A673 (cell line): ENCODE data around the gene RHOB. TPM values are rescaled to one million over a fixed set of nuclear protein-coding genes. Genes with fewer than 3 reads are reported as not detected.

ENCODE experiments used
- BruUV-seq: library from RNA; stranded (reverse); fragments of 400-500 nt; replicated peaks from 2 replicates; lab custom pipeline; 2021; lab: Mats Ljungman, UMichigan
- CTCF ChIA-PET: fragments of 300-600 bp; sonication (Branson Sonifier 250); formaldehyde crosslinking; loops from one replicate; lab custom pipeline; 2022; ENCODE audit warnings: antibody characterized with exemption; lab: Charles Lee
- POLR2A ChIA-PET: fragments of 300-600 bp; sonication (Branson Sonifier 250); formaldehyde crosslinking; loops from one replicate; lab custom pipeline; 2022; ENCODE audit warnings: antibody characterized with exemption; ENCODE audit not compliant: low non-redundant PET; lab: Charles Lee
- DNase-seq: peaks from one replicate; pipeline ENCODE4 v3.0.0-alpha.2; 2015; ENCODE audit warnings: low spot score
- H3K27ac ChIP-seq: fragments of 200-600 bp; sonication (generic); 2 replicates; pipeline ENCODE4 v1.5.1; 2016; ENCODE audit warnings: mixed run types, low read depth, mild to moderate bottlenecking, mixed read lengths, antibody characterized with exemption, low read length; ENCODE audit not compliant: poor library complexity, severe bottlenecking
- H3K27me3 ChIP-seq: fragments of 200-600 bp; sonication (generic); replicated peaks from 2 replicates; pipeline ENCODE4 v1.6.1; 2017; ENCODE audit warnings: mixed run types, low read depth, mild to moderate bottlenecking, mixed read lengths, antibody characterized with exemption, low read length; ENCODE audit not compliant: insufficient read depth, poor library complexity
- H3K36me3 ChIP-seq: fragments of 200-600 bp; sonication (generic); 2 replicates; pipeline ENCODE4 v1.6.1; 2016; ENCODE audit warnings: mixed run types, mild to moderate bottlenecking, mixed read lengths, antibody characterized with exemption, low read length; ENCODE audit not compliant: insufficient read depth, poor library complexity, severe bottlenecking
- H3K4me1 ChIP-seq: fragments of 200-600 bp; sonication (generic); 2 replicates; pipeline ENCODE4 v1.6.1; 2017; ENCODE audit warnings: mixed run types, mild to moderate bottlenecking, mixed read lengths, antibody characterized with exemption, low read length; ENCODE audit not compliant: insufficient read depth, poor library complexity, severe bottlenecking
- H3K4me3 ChIP-seq: fragments of 200-600 bp; sonication (generic); 2 replicates; pipeline ENCODE4 v1.5.1; 2016; ENCODE audit warnings: low read depth, mixed run types, mild to moderate bottlenecking, mixed read lengths, low read length; ENCODE audit not compliant: poor library complexity, severe bottlenecking
- H3K9me3 ChIP-seq: fragments of 200-600 bp; sonication (generic); 2 replicates; pipeline ENCODE4 v1.6.1; 2016; ENCODE audit warnings: mixed run types, low read depth, mild to moderate bottlenecking, mixed read lengths, antibody characterized with exemption, low read length; ENCODE audit not compliant: poor library complexity, severe bottlenecking
- CTCF ChIP-seq: fragments of 300-800, 200-600 bp; sonication (generic); conservative IDR thresholded peaks from 2 replicates; pipeline ENCODE4 v1.5.1; 2017; ENCODE audit warnings: low read depth, mild to moderate bottlenecking, antibody characterized with exemption, low read length, moderate library complexity, mixed read lengths
- EZH2 ChIP-seq: fragments of 200-600 bp; sonication (generic); IDR thresholded peaks from 2 replicates; pipeline ENCODE4 v1.6.1; 2017; ENCODE audit warnings: borderline replicate concordance, low read depth, mild to moderate bottlenecking, mixed read lengths, antibody characterized with exemption, low read length; ENCODE audit not compliant: poor library complexity, severe bottlenecking
- intact Hi-C: fragments of 100-400 bp; cut with micrococcal nuclease; formaldehyde crosslinking; loops from one replicate; pipeline ENCODE4 v1.10.0; 2022; ENCODE audit not compliant: unreplicated experiment
- total RNA-seq: library from RNA; stranded (reverse); gene quantifications from 2 replicates; pipeline ENCODE4 v1.2.3, GENCODE V29; 2021

Gene RHOB
- total RNA-seq, 1 experiment from 2014 or later = 31.5 TPM

- no peak overlapping the region for H3K27ac ChIP-seq
- intact Hi-C loops = no loop called here
- no peaks in the 10 kb centered on the region for H3K4me1 ChIP-seq
- no peak overlapping the region for H3K4me3 ChIP-seq
- POLR2A ChIA-PET = interaction anchor here (1.6 kb wide), 1 partner anchor 28 kb away, joined by 4 read pairs; the partner anchor contains the start of gene RHOB
- CTCF ChIA-PET = interaction anchor here (0.6 kb wide), 1 partner anchor 236 kb away, joined by 3 read pairs; no protein-coding TSS in a partner anchor
- no peak for TF ChIP-seq CTCF
- no peak for TF ChIP-seq EZH2
- H3K27me3 ChIP-seq = no peaks in the 10 kb centered on the region
- H3K36me3 ChIP-seq = no peaks in the 10 kb centered on the region
- no peaks in the 10 kb centered on the region for H3K9me3 ChIP-seq
- BruUV-seq = no TSS peak
- DNase-seq = no peak
Observed at GRCh38 chr2:20474757-20475566, 28.1 kb downstream of the RHOB start.

GRCh38 chr2:20475567-20475952, 28.7 kb downstream of the RHOB start:
- Histone ChIP-seq H3K4me3 (no peak overlapping the region), H3K9me3 (no peaks in the 10 kb centered on the region), H3K27me3 (no peaks in the 10 kb centered on the region), H3K4me1 (no peaks in the 10 kb centered on the region), H3K36me3 (no peaks in the 10 kb centered on the region), H3K27ac (no peak overlapping the region)
- no peak for DNase-seq
- intact Hi-C loops = no loop called here
- CTCF ChIA-PET = interaction anchor here (0.6 kb wide), 1 partner anchor 236 kb away, joined by 3 read pairs; no protein-coding TSS in a partner anchor
- TF ChIP-seq CTCF (no peak), EZH2 (no peak)
- no TSS peak for BruUV-seq
- POLR2A ChIA-PET = no interaction called here

GRCh38 chr2:20476481-20476880, 29.6 kb downstream of the RHOB start:
- POLR2A ChIA-PET = no interaction called here
- no TSS peak for BruUV-seq
- no peak for DNase-seq
- Histone ChIP-seq H3K9me3 (no peaks in the 10 kb centered on the region), H3K4me3 (no peak overlapping the region), H3K4me1 (no peaks in the 10 kb centered on the region), H3K27ac (no peak overlapping the region), H3K36me3 (no peaks in the 10 kb centered on the region), H3K27me3 (no peaks in the 10 kb centered on the region)
- CTCF ChIA-PET = interaction anchor here (0.6 kb wide), 1 partner anchor 24 kb away, joined by 7 read pairs; no protein-coding TSS in a partner anchor
- intact Hi-C loops = no loop called here
- TF ChIP-seq CTCF = no peak
- no peak for TF ChIP-seq EZH2
